ENCODE results near the gene DLX1.
"Not testable (repeated sequence)": the region's sequence is repeated elsewhere in the genome, so short reads cannot be mapped to it uniquely, and the experiment has no call there.

Gene DLX1

GRCh38 chr2:172065111-172065510, 20.2 kb upstream of the DLX1 start:
- no peak for DNase-seq (ENCODE audit: low read depth, low spot score)

GRCh38 chr2:172066394-172066886, 18.9 kb upstream of the DLX1 start:
- DNase-seq (ENCODE audit: low read depth, low spot score) = no peak

GRCh38 chr2:172067905-172068304, 17.4 kb upstream of the DLX1 start:
- DNase-seq (ENCODE audit: low read depth, low spot score) = not testable (repeated sequence)

- DNase-seq (ENCODE audit: low read depth, low spot score) = no peak
Measured at GRCh38 chr2:172070936-172071335, 14.4 kb upstream of the DLX1 start.

- DNase-seq (ENCODE audit: low read depth, low spot score) = no peak
Measured at GRCh38 chr2:172072303-172072702, 13.0 kb upstream of the DLX1 start.

GRCh38 chr2:172072706-172073105, 12.6 kb upstream of the DLX1 start:
- DNase-seq (ENCODE audit: low read depth, low spot score) = no peak

- no peak for DNase-seq (ENCODE audit: low read depth, low spot score)
Measured at GRCh38 chr2:172073518-172073917, 11.8 kb upstream of the DLX1 start.

- no peak for DNase-seq (ENCODE audit: low read depth, low spot score)
Measured at GRCh38 chr2:172074254-172074653, 11.1 kb upstream of the DLX1 start.

- no peak for DNase-seq (ENCODE audit: low read depth, low spot score)
Measured at GRCh38 chr2:172079416-172079815, 5.9 kb upstream of the DLX1 start.

GRCh38 chr2:172079838-172080640, 5.3 kb upstream of the DLX1 start:
- DNase-seq (ENCODE audit: low read depth, low spot score) = no peak

GRCh38 chr2:172080641-172081220, 4.6 kb upstream of the DLX1 start:
- DNase-seq (ENCODE audit: low read depth, low spot score) = no peak

GRCh38 chr2:172081221-172082022, 3.9 kb upstream of the DLX1 start:
- DNase-seq (ENCODE audit: low read depth, low spot score) = no peak

- no peak for DNase-seq (ENCODE audit: low read depth, low spot score)
Measured at GRCh38 chr2:172082105-172082943, 3.0 kb upstream of the DLX1 start.

GRCh38 chr2:172082944-172083627, 2.2 kb upstream of the DLX1 start:
- no peak for DNase-seq (ENCODE audit: low read depth, low spot score)

GRCh38 chr2:172083628-172084394, 1.5 kb upstream of the DLX1 start:
- no peak for DNase-seq (ENCODE audit: low read depth, low spot score)

GRCh38 chr2:172084395-172084644, 987 bp upstream of the DLX1 start:
- DNase-seq (ENCODE audit: low read depth, low spot score) = no peak

GRCh38 chr2:172084645-172085459, 455 bp upstream of the DLX1 start:
- DNase-seq (ENCODE audit: low read depth, low spot score) = no peak

GRCh38 chr2:172086241-172087206, 1.2 kb downstream of the DLX1 start:
- no peak for DNase-seq (ENCODE audit: low read depth, low spot score)

Measured in iPS DF 19.7 (cell line).